ENCODE results near the gene LRFN4.

DNA sequence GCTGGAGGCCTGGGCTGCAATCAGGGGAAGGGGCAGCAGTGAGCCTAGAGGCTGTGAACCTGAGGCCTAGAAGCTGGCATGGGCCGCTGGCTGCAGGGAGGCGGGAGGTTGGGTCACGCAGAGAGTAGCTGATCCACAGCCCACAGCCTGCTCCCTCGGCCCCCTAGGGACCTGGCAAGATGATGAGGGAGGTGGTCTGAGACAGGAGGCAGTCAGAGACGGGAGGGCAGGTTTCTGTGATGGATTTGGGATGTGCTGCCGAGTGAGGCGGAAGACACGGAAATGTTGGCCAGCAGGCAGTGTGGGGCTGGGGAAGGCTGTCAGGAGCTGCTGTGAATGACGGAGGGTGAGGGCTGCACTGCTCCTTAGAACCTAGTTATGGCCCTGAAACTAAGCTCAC, 22.7 kb downstream of the LRFN4 start:
- TF ChIP-seq, protein P1, sequence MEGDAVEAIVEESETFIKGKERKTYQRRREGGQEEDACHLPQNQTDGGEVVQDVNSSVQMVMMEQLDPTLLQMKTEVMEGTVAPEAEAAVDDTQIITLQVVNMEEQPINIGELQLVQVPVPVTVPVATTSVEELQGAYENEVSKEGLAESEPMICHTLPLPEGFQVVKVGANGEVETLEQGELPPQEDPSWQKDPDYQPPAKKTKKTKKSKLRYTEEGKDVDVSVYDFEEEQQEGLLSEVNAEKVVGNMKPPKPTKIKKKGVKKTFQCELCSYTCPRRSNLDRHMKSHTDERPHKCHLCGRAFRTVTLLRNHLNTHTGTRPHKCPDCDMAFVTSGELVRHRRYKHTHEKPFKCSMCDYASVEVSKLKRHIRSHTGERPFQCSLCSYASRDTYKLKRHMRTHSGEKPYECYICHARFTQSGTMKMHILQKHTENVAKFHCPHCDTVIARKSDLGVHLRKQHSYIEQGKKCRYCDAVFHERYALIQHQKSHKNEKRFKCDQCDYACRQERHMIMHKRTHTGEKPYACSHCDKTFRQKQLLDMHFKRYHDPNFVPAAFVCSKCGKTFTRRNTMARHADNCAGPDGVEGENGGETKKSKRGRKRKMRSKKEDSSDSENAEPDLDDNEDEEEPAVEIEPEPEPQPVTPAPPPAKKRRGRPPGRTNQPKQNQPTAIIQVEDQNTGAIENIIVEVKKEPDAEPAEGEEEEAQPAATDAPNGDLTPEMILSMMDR (IDR thresholded peaks at IDR 0.05; ENCODE audit: insufficient read depth, low read length, poor library complexity, severe bottlenecking), result no peak
- no peak for TF ChIP-seq EZH2phosphoT487 (conservative IDR thresholded peaks at IDR 0.05; ENCODE audit: low read length)
